ENCODE results near the gene FOXO3. TPM values are rescaled to one million over a fixed set of nuclear protein-coding genes. Genes with fewer than 3 reads are reported as not detected.

The FOXO3 gene
- total and polyA plus RNA-seq, 7 donors: 20.6 to 160 (median 76.5) TPM

GRCh38 chr6:108598305-108598863 is 37.7 kb downstream of the FOXO3 start:
- intact Hi-C loops (cut with DNase I): no loop called here
- Histone ChIP-seq H3K4me1 (peaks cover 83% of the 10 kb centered on the region), H3K27me3 (ENCODE audit: insufficient read depth in 3 of 3, low read length in 2 of 3) (no peaks in the 10 kb centered on the region), H3K4me3 (no peak overlapping the region), H3K27ac (peak overlapping the region; percentile 67), H3K36me3 (ENCODE audit: insufficient read depth in 1 of 2, low read depth in 1 of 2) (no peaks in the 10 kb centered on the region), H3K9me3 (no peaks in the 10 kb centered on the region)
- no peak for TF ChIP-seq CTCF (IDR thresholded peaks at IDR 0.05)
- DNase-seq: peak; percentile 15 to 52
- 53 to 73% (median 63%) methylated on average over 2 of the region's 2 CpGs for WGBS, 3 donors
- peak; percentile 83 to 91 (median 88) for ATAC-seq

- intact Hi-C loops (cut with DNase I): no loop called here
These were observed 43.4 kb downstream of the FOXO3 start for GRCh38 chr6:108604156-108604555.

GRCh38 chr6:108606250-108606690 is 45.6 kb downstream of the FOXO3 start:
- TF ChIP-seq CTCF (IDR thresholded peaks at IDR 0.05): no peak
- intact Hi-C loops (cut with DNase I): loop anchor here in 1 of 2 donors (5.0 kb wide), 1 partner anchor 44 kb away; the partner anchor contains the start of gene FOXO3
- H3K27me3 ChIP-seq (ENCODE audit: insufficient read depth in 3 of 3, low read length in 2 of 3): no peaks in the 10 kb centered on the region
- H3K4me1 ChIP-seq: peaks cover 81% of the 10 kb centered on the region
- H3K36me3 ChIP-seq (ENCODE audit: insufficient read depth in 1 of 2, low read depth in 1 of 2): no peaks in the 10 kb centered on the region
- no peaks in the 10 kb centered on the region for H3K9me3 ChIP-seq
- no peak overlapping the region for H3K4me3 ChIP-seq
- ATAC-seq: no peak
- DNase-seq: no peak
- WGBS, 3 donors: 50 to 74% (median 50%) methylated on average over 3 of the region's 3 CpGs
- H3K27ac ChIP-seq: peak overlapping the region; percentile 50

More at GRCh38 chr6:108604156-108604555, 43.4 kb downstream of the FOXO3 start:
- no peak overlapping the region for H3K4me3 ChIP-seq
- DNase-seq (no peak), ATAC-seq (no peak)
- H3K27me3 ChIP-seq (ENCODE audit: insufficient read depth in 3 of 3, low read length in 2 of 3): no peaks in the 10 kb centered on the region
- H3K27ac ChIP-seq: peak overlapping the region; percentile 31
- H3K9me3 ChIP-seq: no peaks in the 10 kb centered on the region
- no peak for TF ChIP-seq CTCF (IDR thresholded peaks at IDR 0.05)
- WGBS, 3 donors: 90 to 92% (median 91%) methylated on average over 5 of the region's 5 CpGs
- H3K36me3 ChIP-seq (ENCODE audit: insufficient read depth in 1 of 2, low read depth in 1 of 2): no peaks in the 10 kb centered on the region
- peaks cover 74% of the 10 kb centered on the region for H3K4me1 ChIP-seq

GRCh38 chr6:108608453-108609275 is 47.9 kb downstream of the FOXO3 start:
- no peaks in the 10 kb centered on the region for H3K36me3 ChIP-seq (ENCODE audit: insufficient read depth in 1 of 2, low read depth in 1 of 2)
- WGBS, 3 donors: 17 to 33% (median 19%) methylated on average over 7 of the region's 7 CpGs
- TF ChIP-seq CTCF (IDR thresholded peaks at IDR 0.05): no peak
- DNase-seq: no peak
- peaks cover 9% of the 10 kb centered on the region for H3K9me3 ChIP-seq
- peak; percentile 66 to 86 (median 77) for ATAC-seq
- H3K27ac ChIP-seq: peak overlapping the region; percentile 77
- peaks cover 75% of the 10 kb centered on the region for H3K4me1 ChIP-seq
- no peaks in the 10 kb centered on the region for H3K27me3 ChIP-seq (ENCODE audit: insufficient read depth in 3 of 3, low read length in 2 of 3)
- intact Hi-C loops (cut with DNase I): loop anchor here in 1 of 2 donors (5.0 kb wide), 1 partner anchor 46 kb away; the partner anchor contains the start of gene FOXO3
- peak overlapping the region; percentile 27 for H3K4me3 ChIP-seq

All from psoas muscle (tissue), 8 donors.